ENCODE results near the gene PACSIN2.

GRCh38 chr22:42877597-42878340 lies 137.2 kb downstream of the PACSIN2 start:
- no peak for TF ChIP-seq POLR2A (IDR thresholded peaks at IDR 0.05; ENCODE audit: low read length)
- TF ChIP-seq GATA1 (IDR thresholded peaks at IDR 0.05; ENCODE audit: low read depth, low read length) = no peak
